Sigmoid colon (tissue), 7 donors: Measurements from ENCODE around the gene HEATR5B. TPM values are rescaled to one million over a fixed set of nuclear protein-coding genes. Genes with fewer than 3 reads are reported as not detected.

Experiments used
- DNase-seq: peaks from one replicate; pipeline ENCODE4 v3.0.0-alpha.2; 2019
- H3K27ac ChIP-seq, 4 donors: fragments of 200-600 bp; sonication (generic); one replicate each; pipeline ENCODE4 v1.5.1; 2016 to 2019; ENCODE audit warnings: mild to moderate bottlenecking in 1 of 4
- H3K27me3 ChIP-seq, 3 donors: fragments of 200-600 bp; sonication (generic); one replicate each; pipeline ENCODE4 v1.5.1; 2019; ENCODE audit warnings: mild to moderate bottlenecking in 1 of 3
- H3K36me3 ChIP-seq, 4 donors: fragments of 200-600 bp; sonication (generic); one replicate each; pipeline ENCODE4 v1.5.1; 2016 to 2019
- H3K4me1 ChIP-seq, 4 donors: fragments of 200-600 bp; sonication (generic); one replicate each; pipeline ENCODE4 v1.5.1; 2017 to 2019
- H3K4me3 ChIP-seq, 4 donors: fragments of 200-600 bp; sonication (generic); one replicate each; pipeline ENCODE4 v1.5.1; 2017 to 2019; ENCODE audit warnings: mild to moderate bottlenecking in 2 of 4, moderate library complexity in 1 of 4
- H3K9me3 ChIP-seq, 4 donors: fragments of 200-600 bp in 3 of 4; sonication (generic) in 3 of 4; one replicate each; pipeline versions ENCODE4 v1.5.1 to v1.6.1; 2013 to 2019
- CTCF ChIP-seq, 4 experiments: fragments of 450-650 bp in 3 of 4; fragments of 200-600 bp in 1 of 4; IDR thresholded peaks; one replicate each; pipeline ENCODE4 v1.5.1; 2016 to 2019; ENCODE audit warnings: antibody characterized with exemption in 4 of 4, mild to moderate bottlenecking in 3 of 4, moderate library complexity in 2 of 4
- EP300 ChIP-seq, 4 donors: sonication (generic); formaldehyde crosslinking; IDR thresholded peaks; one replicate each; pipeline ENCODE4 v1.6.1; 2017; ENCODE audit warnings: antibody characterized with exemption in 4 of 4
- POLR2A ChIP-seq, 2 donors: fragments of 450-650 bp; IDR thresholded peaks; one replicate each; pipeline ENCODE4 v1.6.1; 2016; ENCODE audit warnings: antibody characterized with exemption in 2 of 2, mild to moderate bottlenecking in 2 of 2, moderate library complexity in 2 of 2
- POLR2AphosphoS5 ChIP-seq, 4 donors: sonication (generic); formaldehyde crosslinking; IDR thresholded peaks; one replicate each; pipeline ENCODE4 v1.6.1; 2017; ENCODE audit warnings: antibody characterized with exemption in 4 of 4
- WGBS, 2 donors: extraction: QIAGEN DNeasy Blood & Tissue Kit; methylation state at CpG; one replicate each; pipeline ENCODE4 v1.1.7; 2013; 5-methylcytosine and 5-hydroxymethylcytosine counted together
- intact Hi-C: fragments of 100-400 bp; cut with DNase I; formaldehyde crosslinking; loops from one replicate; pipeline ENCODE4 v1.15.1; 2023
- polyA plus RNA-seq, 3 donors: library from polyadenylated mRNA; stranded (reverse); fragments of 200-250 nt; gene quantifications; one replicate each; pipeline ENCODE4 v1.2.3, GENCODE V29; 2013
- total RNA-seq, 4 donors: library from RNA; depleted of rRNA; stranded (reverse); fragments of >200 nt; gene quantifications; one replicate each; pipeline ENCODE4 v1.1.0, GENCODE V29; 2016
- donor health status: healthy with polysubstance abuse.
- donor health status: Bipolar disorder and iron deficiency.
- donor health status: healthy.

Gene HEATR5B
- total and polyA plus RNA-seq, 7 donors: 3.0 to 24.7 (median 16.6) TPM

DNA sequence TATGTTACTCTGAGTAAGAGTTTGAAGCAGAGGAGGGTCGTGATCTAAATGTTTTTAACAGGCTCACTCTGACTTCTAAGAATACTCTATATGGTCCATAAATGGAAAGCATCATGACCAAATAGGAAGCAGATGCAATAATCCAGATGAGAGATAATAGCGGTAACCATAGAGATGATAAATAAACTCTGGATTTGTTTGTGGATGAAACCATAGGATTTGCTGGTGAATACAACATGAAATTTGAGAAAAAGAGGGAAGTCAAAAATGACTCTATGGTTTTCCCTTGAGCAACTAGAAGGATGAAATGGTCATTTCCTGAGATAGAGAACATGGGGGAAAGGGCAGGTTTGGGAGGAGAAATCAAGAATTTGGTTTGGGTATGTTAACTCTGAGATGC lies 3.9 kb downstream of the HEATR5B start:
- WGBS, 2 donors: 63 to 76% methylated on average over 2 of the region's 2 CpGs
- no peak for DNase-seq
- peaks cover 0 to 48% (median 5%) of the 10 kb centered on the region in 4 donors for H3K36me3 ChIP-seq
- TF ChIP-seq POLR2A (IDR thresholded peaks at IDR 0.05) (no peak), EP300 (IDR thresholded peaks at IDR 0.05) (no peak), CTCF (IDR thresholded peaks at IDR 0.05) (no peak), POLR2AphosphoS5 (IDR thresholded peaks at IDR 0.05) (no peak)
- no peak overlapping the region for H3K4me3 ChIP-seq
- H3K9me3 ChIP-seq: no peaks in the 10 kb centered on the region
- H3K27me3 ChIP-seq: no peaks in the 10 kb centered on the region
- intact Hi-C loops: loop anchor here (10.0 kb wide), 1 partner anchor 155 kb away; the partner anchor contains the start of genes CEBPZ and NDUFAF7
- H3K27ac ChIP-seq: no peak overlapping the region
- peaks cover 0 to 23% (median 15%) of the 10 kb centered on the region in 4 donors for H3K4me1 ChIP-seq

GRCh38 chr2:37070931-37071330 lies 13.2 kb downstream of the HEATR5B start:
- Histone ChIP-seq H3K27ac (no peak overlapping the region), H3K27me3 (no peaks in the 10 kb centered on the region), H3K36me3 (peaks cover 0 to 93% (median 24%) of the 10 kb centered on the region in 4 donors), H3K4me1 (no peaks in the 10 kb centered on the region), H3K9me3 (no peaks in the 10 kb centered on the region), H3K4me3 (no peak overlapping the region)
- WGBS, 2 donors: 97 to 98% methylated on average over 2 of the region's 2 CpGs
- no peak for TF ChIP-seq POLR2A (IDR thresholded peaks at IDR 0.05)
- TF ChIP-seq CTCF (IDR thresholded peaks at IDR 0.05): no peak
- no peak for TF ChIP-seq POLR2AphosphoS5 (IDR thresholded peaks at IDR 0.05)
- no peak for TF ChIP-seq EP300 (IDR thresholded peaks at IDR 0.05)
- DNase-seq: no peak
- intact Hi-C loops: no loop called here

GRCh38 chr2:37068686-37069085 lies 15.5 kb downstream of the HEATR5B start:
- no peaks in the 10 kb centered on the region for H3K27me3 ChIP-seq
- intact Hi-C loops: no loop called here

GRCh38 chr2:37061776-37062175 lies 22.4 kb downstream of the HEATR5B start:
- H3K36me3 ChIP-seq: peaks cover 11 to 98% (median 37%) of the 10 kb centered on the region in 4 donors

More at GRCh38 chr2:37068686-37069085, 15.5 kb downstream of the HEATR5B start:
- H3K4me1 ChIP-seq: no peaks in the 10 kb centered on the region
- no peak for DNase-seq
- H3K27ac ChIP-seq: no peak overlapping the region
- no peaks in the 10 kb centered on the region for H3K9me3 ChIP-seq
- peaks cover 6 to 93% (median 37%) of the 10 kb centered on the region in 4 donors for H3K36me3 ChIP-seq
- no peak for TF ChIP-seq POLR2A (IDR thresholded peaks at IDR 0.05)
- no peak for TF ChIP-seq POLR2AphosphoS5 (IDR thresholded peaks at IDR 0.05)
- no peak for TF ChIP-seq CTCF (IDR thresholded peaks at IDR 0.05)
- TF ChIP-seq EP300 (IDR thresholded peaks at IDR 0.05): no peak
- H3K4me3 ChIP-seq: no peak overlapping the region
- 84 to 88% methylated on average over 6 of the region's 6 CpGs for WGBS, 2 donors

More at GRCh38 chr2:37061776-37062175, 22.4 kb downstream of the HEATR5B start:
- no peaks in the 10 kb centered on the region for H3K4me1 ChIP-seq
- 95 to 96% methylated on average over 5 of the region's 5 CpGs for WGBS, 2 donors
- no peak for DNase-seq
- no peaks in the 10 kb centered on the region for H3K27me3 ChIP-seq
- H3K27ac ChIP-seq: no peak overlapping the region
- TF ChIP-seq POLR2AphosphoS5 (IDR thresholded peaks at IDR 0.05) (no peak), POLR2A (IDR thresholded peaks at IDR 0.05) (no peak), EP300 (IDR thresholded peaks at IDR 0.05) (no peak), CTCF (IDR thresholded peaks at IDR 0.05) (no peak)
- H3K4me3 ChIP-seq: no peak overlapping the region
- intact Hi-C loops: no loop called here
- H3K9me3 ChIP-seq: no peaks in the 10 kb centered on the region
